K562 (cell line): Measurements from ENCODE around the gene KAZN. TPM values are rescaled to one million over a fixed set of nuclear protein-coding genes. Genes with fewer than 3 reads are reported as not detected.

Experiments used
- CAMTA2 ChIP-seq: fragments of 250-450 bp; sonication (Bioruptor Pico); conservative IDR thresholded peaks from 2 replicates; pipeline ENCODE4 v1.5.1; 2022
- CHD1 ChIP-seq: fragments of 200-600 bp; sonication (generic); IDR thresholded peaks from one replicate; pipeline ENCODE4 v1.6.1; 2012; ENCODE audit warnings: mild to moderate bottlenecking, moderate library complexity, low read length, inconsistent platforms
- FUS ChIP-seq: fragments of 200-400 bp; formaldehyde crosslinking; optimal IDR thresholded peaks from 2 replicates; pipeline ENCODE3; 2017; ENCODE audit warnings: low read depth, low read length
- GATAD2B ChIP-seq: fragments of 450-650 bp; IDR thresholded peaks from 2 replicates; pipeline ENCODE4 v1.6.1; 2017; ENCODE audit warnings: mild to moderate bottlenecking, borderline replicate concordance
- HLTF ChIP-seq: fragments of 450-650 bp; IDR thresholded peaks from 2 replicates; pipeline ENCODE4 v1.6.1; 2016
- L3MBTL2 ChIP-seq: fragments of 450-650 bp; IDR thresholded peaks from 2 replicates; pipeline ENCODE4 v1.6.1; 2016; ENCODE audit warnings: mild to moderate bottlenecking, moderate library complexity
- MCM7 ChIP-seq, 2 experiments: fragments of 450-650 bp; IDR thresholded peaks; 2 replicates each; pipeline ENCODE4 v1.6.1; 2016 to 2018
- MEF2A ChIP-seq: IDR thresholded peaks from 2 replicates; pipeline ENCODE4 v1.6.1; 2011; ENCODE audit warnings: low read depth, mild to moderate bottlenecking, low read length, moderate library complexity; ENCODE audit not compliant: control insufficient read depth
- MTA1 ChIP-seq: fragments of 450-650 bp; IDR thresholded peaks from 2 replicates; pipeline ENCODE4 v1.6.1; 2017; ENCODE audit warnings: borderline replicate concordance
- NR2F6 ChIP-seq: fragments of 450-650 bp; formaldehyde crosslinking; IDR thresholded peaks from 2 replicates; pipeline ENCODE4 v1.4.0; 2020; ENCODE audit warnings: mild to moderate bottlenecking
- PRMT5 ChIP-seq: sonication (generic); formaldehyde crosslinking; IDR thresholded peaks from 2 replicates; pipeline ENCODE4 v1.5.0; 2020; ENCODE audit warnings: missing genetic modification reagents
- RCOR1 ChIP-seq, 2 experiments: IDR thresholded peaks; 2 replicates each; pipeline ENCODE4 v1.6.1; 2012; ENCODE audit warnings: low read depth in 2 of 2, low read length in 2 of 2, borderline replicate concordance in 1 of 2, improper control_type of control experiment in 1 of 2
- SLC30A9 ChIP-seq: fragments of 250-450 bp; sonication (Bioruptor Pico); IDR thresholded peaks from 2 replicates; pipeline ENCODE4 v1.8.0; 2022; ENCODE audit warnings: mild to moderate bottlenecking, moderate library complexity
- SP2 ChIP-seq: IDR thresholded peaks from 2 replicates; pipeline ENCODE4 v1.6.1; 2011; ENCODE audit warnings: mild to moderate bottlenecking, low read depth, low read length, moderate library complexity; ENCODE audit not compliant: poor library complexity, severe bottlenecking; ENCODE audit errors: extremely low read depth
- ZBED1 ChIP-seq: IDR thresholded peaks from 2 replicates; pipeline ENCODE4 v1.6.1; 2014
- ZNF12 ChIP-seq: sonication (generic); formaldehyde crosslinking; IDR thresholded peaks from 2 replicates; pipeline ENCODE4 v1.4.0; 2020; ENCODE audit warnings: mild to moderate bottlenecking, missing genetic modification reagents
- ZNF79 ChIP-seq: fragments of 250-450 bp; sonication (Bioruptor Pico); IDR thresholded peaks from 2 replicates; pipeline ENCODE4 v1.4.0; 2020; ENCODE audit warnings: low read depth, mild to moderate bottlenecking, moderate library complexity
- polyA plus RNA-seq, 8 experiments: library from polyadenylated mRNA; depleted of rRNA in 4 of 8; stranded (reverse) in 5 of 8; unstranded in 3 of 8; fragments of >200 nt; fragmentation: Nextera tagmentation in 2 of 8; fragmentation: Illumina TruSeq in 1 of 8; extraction: Ambion mirVana in 2 of 8; extraction: Trizol in 1 of 8; gene quantifications; 2 replicates each; pipeline versions ENCODE4 v1.2.1 to v1.2.3, GENCODE V29; 2011 to 2014; ENCODE audit warnings: inconsistent platforms in 1 of 8, missing spikeins in 1 of 8
- total RNA-seq, 7 experiments: library from RNA; depleted of rRNA in 6 of 7; stranded (reverse); fragments of >200 nt in 6 of 7; fragmentation: Illumina TruSeq in 2 of 7; extraction: Trizol in 2 of 7; gene quantifications; 2 replicates each; pipeline versions ENCODE4 v1.2.1 to v1.2.3, GENCODE V29; 2011 to 2021; ENCODE audit warnings: low replicate concordance in 1 of 7
- TF ChIP-seq, protein P1 (sequence below): fragments of 250-450 bp; sonication (Bioruptor Pico); IDR thresholded peaks from 2 replicates; pipeline ENCODE4 v1.8.0; 2022; ENCODE audit warnings: moderate library complexity, mild to moderate bottlenecking, inconsistent platforms
- TF ChIP-seq, protein P2 (sequence below): fragments of 250-450 bp; sonication (Bioruptor Pico); IDR thresholded peaks from 2 replicates; pipeline ENCODE4 v1.8.0; 2021; ENCODE audit warnings: mild to moderate bottlenecking, moderate library complexity
- TF ChIP-seq, protein P3 (sequence below): fragments of 250-450 bp; sonication (Bioruptor Pico); IDR thresholded peaks from 2 replicates; pipeline ENCODE4 v1.5.0; 2021
- TF ChIP-seq, protein P4 (sequence below): fragments of 450-650 bp; formaldehyde crosslinking; IDR thresholded peaks from 2 replicates; pipeline ENCODE4 v1.4.0; 2020; ENCODE audit warnings: mild to moderate bottlenecking, moderate library complexity
- TF ChIP-seq, protein P5 (sequence below): conservative IDR thresholded peaks from 2 replicates; pipeline ENCODE4 v1.6.1; 2011; ENCODE audit warnings: low read depth, mild to moderate bottlenecking, low read length; ENCODE audit not compliant: control insufficient read depth

Gene KAZN
- total and polyA plus RNA-seq, 9 of the 15 experiments (the other 6 are each of a cell fraction or from before 2014, with no cell fraction given) = 2.1 to 21.6 (median 5.4) TPM

DNA sequence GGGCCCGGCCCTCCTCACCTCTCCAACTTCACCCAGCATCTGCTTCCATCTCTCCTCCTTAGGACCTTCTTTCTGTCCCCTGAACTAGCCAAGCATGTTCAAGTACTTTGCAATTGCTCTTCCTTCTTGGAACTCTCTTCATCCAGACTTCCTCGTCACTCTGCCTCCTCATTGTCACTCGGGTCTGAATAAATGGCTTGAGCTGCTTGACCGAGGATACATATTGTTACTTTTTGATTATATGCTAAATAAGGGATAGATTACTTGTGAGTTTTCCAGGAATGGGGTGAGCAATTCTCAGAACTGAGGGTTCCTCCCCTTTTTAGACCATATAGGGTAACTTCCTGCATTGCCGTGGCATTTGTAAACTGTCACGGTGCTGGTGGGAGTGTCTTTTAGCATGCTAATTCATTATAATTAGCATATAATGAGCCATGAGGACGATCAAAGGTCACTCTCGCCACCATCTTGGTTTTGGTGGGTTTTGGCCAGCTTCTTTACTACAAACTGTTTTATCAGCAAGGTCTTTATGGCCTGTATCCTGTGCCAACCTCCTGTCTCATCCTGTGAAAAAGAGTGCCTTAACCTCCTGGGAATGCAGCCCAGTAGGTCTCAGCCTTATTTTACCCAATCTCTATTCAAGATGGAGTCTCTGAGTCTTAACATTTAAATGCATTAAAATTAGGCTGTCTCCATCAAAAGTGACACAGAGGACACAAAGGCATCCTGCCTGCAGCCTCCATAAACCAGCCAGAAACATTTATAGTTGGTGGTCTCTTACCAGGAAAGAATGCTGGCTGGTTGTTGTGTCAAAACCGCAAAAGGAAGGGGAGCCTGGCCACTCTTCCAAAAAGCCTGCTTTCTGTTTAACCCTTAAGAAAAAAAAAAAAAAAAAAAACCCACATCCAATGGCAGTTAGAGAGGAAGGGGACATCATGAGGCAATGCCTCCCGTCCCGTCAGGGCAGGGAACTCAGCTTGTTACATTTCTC is 179.3 kb downstream of the KAZN start (continued):
- TF ChIP-seq, protein P1, sequence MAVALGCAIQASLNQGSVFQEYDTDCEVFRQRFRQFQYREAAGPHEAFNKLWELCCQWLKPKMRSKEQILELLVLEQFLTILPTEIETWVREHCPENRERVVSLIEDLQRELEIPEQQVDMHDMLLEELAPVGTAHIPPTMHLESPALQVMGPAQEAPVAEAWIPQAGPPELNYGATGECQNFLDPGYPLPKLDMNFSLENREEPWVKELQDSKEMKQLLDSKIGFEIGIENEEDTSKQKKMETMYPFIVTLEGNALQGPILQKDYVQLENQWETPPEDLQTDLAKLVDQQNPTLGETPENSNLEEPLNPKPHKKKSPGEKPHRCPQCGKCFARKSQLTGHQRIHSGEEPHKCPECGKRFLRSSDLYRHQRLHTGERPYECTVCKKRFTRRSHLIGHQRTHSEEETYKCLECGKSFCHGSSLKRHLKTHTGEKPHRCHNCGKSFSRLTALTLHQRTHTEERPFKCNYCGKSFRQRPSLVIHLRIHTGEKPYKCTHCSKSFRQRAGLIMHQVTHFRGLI (CRISPR knock-in tag) = peak; percentile 79; the same call in 1 of the 2 replicates
- TF ChIP-seq SP2 (no peak), RCOR1 (IDR thresholded peaks at IDR 0.05; ENCODE audit: borderline replicate concordance in 1 of 2, low read depth in 2 of 2, low read length in 2 of 2) (no peak), HLTF (peak; percentile 72), MCM7 (IDR thresholded peaks at IDR 0.05) (no peak), SLC30A9 (CRISPR knock-in tag) (no peak), ZBED1 (no peak), CHD1 (peak; percentile 66), L3MBTL2 (peak; percentile 84), NR2F6 (CRISPR knock-in tag) (no peak), ZNF79 (CRISPR knock-in tag) (peak; percentile 79), MTA1 (peak; percentile 57), ZNF12 (CRISPR knock-in tag) (no peak), GATAD2B (no peak), PRMT5 (CRISPR knock-in tag) (no peak), MEF2A (0 out of 2 replicates have a peak, but pooled peaks have one; percentile 34), CAMTA2 (0 out of 2 replicates have a peak, but pooled peaks have one; percentile 61), FUS (no peak)
- TF ChIP-seq, protein P2, sequence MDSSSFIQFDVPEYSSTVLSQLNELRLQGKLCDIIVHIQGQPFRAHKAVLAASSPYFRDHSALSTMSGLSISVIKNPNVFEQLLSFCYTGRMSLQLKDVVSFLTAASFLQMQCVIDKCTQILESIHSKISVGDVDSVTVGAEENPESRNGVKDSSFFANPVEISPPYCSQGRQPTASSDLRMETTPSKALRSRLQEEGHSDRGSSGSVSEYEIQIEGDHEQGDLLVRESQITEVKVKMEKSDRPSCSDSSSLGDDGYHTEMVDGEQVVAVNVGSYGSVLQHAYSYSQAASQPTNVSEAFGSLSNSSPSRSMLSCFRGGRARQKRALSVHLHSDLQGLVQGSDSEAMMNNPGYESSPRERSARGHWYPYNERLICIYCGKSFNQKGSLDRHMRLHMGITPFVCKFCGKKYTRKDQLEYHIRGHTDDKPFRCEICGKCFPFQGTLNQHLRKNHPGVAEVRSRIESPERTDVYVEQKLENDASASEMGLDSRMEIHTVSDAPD (CRISPR knock-in tag) = no peak
- TF ChIP-seq, protein P3, sequence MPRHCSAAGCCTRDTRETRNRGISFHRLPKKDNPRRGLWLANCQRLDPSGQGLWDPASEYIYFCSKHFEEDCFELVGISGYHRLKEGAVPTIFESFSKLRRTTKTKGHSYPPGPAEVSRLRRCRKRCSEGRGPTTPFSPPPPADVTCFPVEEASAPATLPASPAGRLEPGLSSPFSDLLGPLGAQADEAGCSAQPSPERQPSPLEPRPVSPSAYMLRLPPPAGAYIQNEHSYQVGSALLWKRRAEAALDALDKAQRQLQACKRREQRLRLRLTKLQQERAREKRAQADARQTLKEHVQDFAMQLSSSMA (CRISPR knock-in tag) = no peak
- TF ChIP-seq, protein P4, sequence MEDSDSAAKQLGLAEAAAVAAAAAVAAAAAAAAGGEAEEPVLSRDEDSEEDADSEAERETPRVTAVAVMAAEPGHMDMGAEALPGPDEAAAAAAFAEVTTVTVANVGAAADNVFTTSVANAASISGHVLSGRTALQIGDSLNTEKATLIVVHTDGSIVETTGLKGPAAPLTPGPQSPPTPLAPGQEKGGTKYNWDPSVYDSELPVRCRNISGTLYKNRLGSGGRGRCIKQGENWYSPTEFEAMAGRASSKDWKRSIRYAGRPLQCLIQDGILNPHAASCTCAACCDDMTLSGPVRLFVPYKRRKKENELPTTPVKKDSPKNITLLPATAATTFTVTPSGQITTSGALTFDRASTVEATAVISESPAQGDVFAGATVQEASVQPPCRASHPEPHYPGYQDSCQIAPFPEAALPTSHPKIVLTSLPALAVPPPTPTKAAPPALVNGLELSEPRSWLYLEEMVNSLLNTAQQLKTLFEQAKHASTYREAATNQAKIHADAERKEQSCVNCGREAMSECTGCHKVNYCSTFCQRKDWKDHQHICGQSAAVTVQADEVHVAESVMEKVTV (CRISPR knock-in tag) = no peak
- TF ChIP-seq, protein P5, sequence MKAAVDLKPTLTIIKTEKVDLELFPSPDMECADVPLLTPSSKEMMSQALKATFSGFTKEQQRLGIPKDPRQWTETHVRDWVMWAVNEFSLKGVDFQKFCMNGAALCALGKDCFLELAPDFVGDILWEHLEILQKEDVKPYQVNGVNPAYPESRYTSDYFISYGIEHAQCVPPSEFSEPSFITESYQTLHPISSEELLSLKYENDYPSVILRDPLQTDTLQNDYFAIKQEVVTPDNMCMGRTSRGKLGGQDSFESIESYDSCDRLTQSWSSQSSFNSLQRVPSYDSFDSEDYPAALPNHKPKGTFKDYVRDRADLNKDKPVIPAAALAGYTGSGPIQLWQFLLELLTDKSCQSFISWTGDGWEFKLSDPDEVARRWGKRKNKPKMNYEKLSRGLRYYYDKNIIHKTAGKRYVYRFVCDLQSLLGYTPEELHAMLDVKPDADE = no peak
